ENCODE results near the gene KRTAP9-2.

- no peak for TF ChIP-seq POLR2A (IDR thresholded peaks at IDR 0.05; ENCODE audit: low read depth, low read length)
- TF ChIP-seq POLR2AphosphoS5 (IDR thresholded peaks at IDR 0.05; ENCODE audit: low read depth, low read length), result no peak
- TF ChIP-seq TAF1 (IDR thresholded peaks at IDR 0.05; ENCODE audit: borderline replicate concordance, low read depth, low read length), result no peak
These were observed 13.8 kb upstream of the KRTAP9-2 start for GRCh38 chr17:41212524-41213169.

All from GM12892 (cell line).